Hepatocyte (in vitro differentiated cells): ENCODE results near the gene TTC32.

Source experiments
- CTCF ChIP-seq: fragments of 200-600 bp; sonication (generic); IDR thresholded peaks from 2 replicates; pipeline ENCODE4 v1.5.1; 2016; ENCODE audit warnings: antibody characterized with exemption, mild to moderate bottlenecking; ENCODE audit not compliant: poor library complexity
- EZH2phosphoT487 ChIP-seq: fragments of 200-600 bp; sonication (generic); IDR thresholded peaks from one replicate; pipeline ENCODE4 v1.6.1; 2018; ENCODE audit warnings: antibody characterized with exemption, mild to moderate bottlenecking, low read depth, moderate library complexity; ENCODE audit not compliant: unreplicated experiment, severe bottlenecking

DNA sequence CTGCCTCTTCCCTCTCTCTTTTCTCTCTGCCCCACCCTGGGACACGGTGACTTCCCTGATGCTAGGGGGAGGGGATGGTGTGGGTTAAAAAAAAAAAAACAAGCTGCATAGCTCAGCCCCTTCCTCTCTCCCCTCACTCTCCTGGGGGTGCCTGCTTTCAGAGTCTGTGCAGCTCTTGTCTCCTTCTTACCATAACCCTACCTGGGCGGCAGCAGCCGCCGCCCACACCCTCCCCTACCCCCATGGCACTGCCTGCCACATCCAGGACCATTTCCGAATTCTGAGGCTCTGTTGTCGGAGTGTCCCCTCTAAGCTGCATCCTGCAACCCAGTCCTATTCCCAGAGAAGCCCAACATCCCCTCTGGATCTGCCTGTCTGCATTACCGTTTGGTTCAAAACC lies 16.0 kb downstream of the TTC32 start:
- TF ChIP-seq CTCF: no peak
- TF ChIP-seq EZH2phosphoT487: no peak
